ENCODE results near the gene LRP2BP. TPM values are rescaled to one million over a fixed set of nuclear protein-coding genes. Genes with fewer than 3 reads are reported as not detected.

The LRP2BP gene
- total RNA-seq, 1 experiment from 2014 or later = 0.20 TPM

- H3K9me3 Mint-ChIP-seq (ENCODE audit: unreplicated experiment) = no peaks in the 10 kb centered on the region
- H3K36me3 Mint-ChIP-seq (ENCODE audit: insufficient read depth, unreplicated experiment) = peaks cover 6% of the 10 kb centered on the region
- intact Hi-C loops (cut with micrococcal nuclease; ENCODE audit: unreplicated experiment) = no loop called here
- Histone ChIP-seq H3K9me3 (no peaks in the 10 kb centered on the region), H3K4me1 (no peaks in the 10 kb centered on the region), H3K36me3 (ENCODE audit: control insufficient read depth, insufficient read depth, low read length) (no peaks in the 10 kb centered on the region), H3K27me3 (replicated peaks; ENCODE audit: control insufficient read depth, insufficient read depth, low read length) (no peaks in the 10 kb centered on the region), H3K4me3 (ENCODE audit: low read depth, low read length) (no peak overlapping the region)
- ChIA-PET CTCF (no interaction called here), POLR2A (no interaction called here)
- no peak for DNase-seq
- no TSS peak for BruUV-seq (replicated peaks)
- no peak overlapping the region for H3K4me3 Mint-ChIP-seq (ENCODE audit: unreplicated experiment)
- no peaks in the 10 kb centered on the region for H3K27me3 Mint-ChIP-seq (ENCODE audit: insufficient read depth, unreplicated experiment)
- no peak overlapping the region for H3K27ac Mint-ChIP-seq (ENCODE audit: unreplicated experiment)
- no peaks in the 10 kb centered on the region for H3K4me1 Mint-ChIP-seq (ENCODE audit: low read depth, unreplicated experiment)
- TF ChIP-seq CTCF (IDR thresholded peaks at IDR 0.05; ENCODE audit: insufficient read depth in 1 of 2, low read depth in 1 of 2, low read length in 1 of 2, severe bottlenecking in 1 of 2, unreplicated experiment in 1 of 2) = no peak
Observed at GRCh38 chr4:185352202-185352601, 43.5 kb downstream of the LRP2BP start.

GRCh38 chr4:185351691-185352090, 44.0 kb downstream of the LRP2BP start:
- H3K9me3 ChIP-seq = no peaks in the 10 kb centered on the region
- Mint-ChIP-seq H3K4me1 (ENCODE audit: low read depth, unreplicated experiment) (no peaks in the 10 kb centered on the region), H3K9me3 (ENCODE audit: unreplicated experiment) (no peaks in the 10 kb centered on the region), H3K4me3 (ENCODE audit: unreplicated experiment) (no peak overlapping the region), H3K27me3 (ENCODE audit: insufficient read depth, unreplicated experiment) (no peaks in the 10 kb centered on the region), H3K27ac (ENCODE audit: unreplicated experiment) (no peak overlapping the region), H3K36me3 (ENCODE audit: insufficient read depth, unreplicated experiment) (peaks cover 6% of the 10 kb centered on the region)
- H3K4me1 ChIP-seq = no peaks in the 10 kb centered on the region
- no peak overlapping the region for H3K4me3 ChIP-seq (ENCODE audit: low read depth, low read length)
- H3K36me3 ChIP-seq (ENCODE audit: control insufficient read depth, insufficient read depth, low read length) = no peaks in the 10 kb centered on the region
- DNase-seq = no peak
- H3K27me3 ChIP-seq (replicated peaks; ENCODE audit: control insufficient read depth, insufficient read depth, low read length) = no peaks in the 10 kb centered on the region
- intact Hi-C loops (cut with micrococcal nuclease; ENCODE audit: unreplicated experiment) = no loop called here
- CTCF ChIA-PET = no interaction called here
- BruUV-seq (replicated peaks) = no TSS peak
- no peak for TF ChIP-seq CTCF (IDR thresholded peaks at IDR 0.05; ENCODE audit: insufficient read depth in 1 of 2, low read depth in 1 of 2, low read length in 1 of 2, severe bottlenecking in 1 of 2, unreplicated experiment in 1 of 2)
- POLR2A ChIA-PET = no interaction called here

GRCh38 chr4:185346975-185347601, 48.6 kb downstream of the LRP2BP start:
- Histone ChIP-seq H3K36me3 (ENCODE audit: control insufficient read depth, insufficient read depth, low read length) (no peaks in the 10 kb centered on the region), H3K9me3 (no peaks in the 10 kb centered on the region), H3K27me3 (replicated peaks; ENCODE audit: control insufficient read depth, insufficient read depth, low read length) (no peaks in the 10 kb centered on the region), H3K4me3 (ENCODE audit: low read depth, low read length) (no peak overlapping the region), H3K4me1 (no peaks in the 10 kb centered on the region)
- Mint-ChIP-seq H3K27me3 (ENCODE audit: insufficient read depth, unreplicated experiment) (no peaks in the 10 kb centered on the region), H3K36me3 (ENCODE audit: insufficient read depth, unreplicated experiment) (peaks cover 6% of the 10 kb centered on the region), H3K4me3 (ENCODE audit: unreplicated experiment) (no peak overlapping the region), H3K9me3 (ENCODE audit: unreplicated experiment) (no peaks in the 10 kb centered on the region), H3K4me1 (ENCODE audit: low read depth, unreplicated experiment) (no peaks in the 10 kb centered on the region), H3K27ac (ENCODE audit: unreplicated experiment) (no peak overlapping the region)
- no peak for TF ChIP-seq CTCF (IDR thresholded peaks at IDR 0.05; ENCODE audit: insufficient read depth in 1 of 2, low read depth in 1 of 2, low read length in 1 of 2, severe bottlenecking in 1 of 2, unreplicated experiment in 1 of 2)
- DNase-seq = no peak
- POLR2A ChIA-PET = no interaction called here
- CTCF ChIA-PET = no interaction called here
- BruUV-seq (replicated peaks) = no TSS peak
- intact Hi-C loops (cut with micrococcal nuclease; ENCODE audit: unreplicated experiment) = no loop called here
